ENCODE data around the gene ZSCAN26.

- no peak for TF ChIP-seq POLR2A (IDR thresholded peaks at IDR 0.05)
- no peak for TF ChIP-seq CTCF (IDR thresholded peaks at IDR 0.05)
Observed at GRCh38 chr6:28264834-28265401, 2.0 kb upstream of the ZSCAN26 start.
